HCT116 (cell line): ENCODE data around the gene MEIS2. TPM values are rescaled to one million over a fixed set of nuclear protein-coding genes. Genes with fewer than 3 reads are reported as not detected.

ENCODE experiments used
- ATAC-seq: fragments of 200-7000 bp; cut with Tn5 transposase; 2 replicates; pipeline ENCODE4 v1.9.1; 2020; ENCODE audit warnings: mild to moderate bottlenecking, moderate library complexity
- BruUV-seq: library from RNA; stranded (reverse); fragments of 400-500 nt; replicated peaks from 2 replicates; lab custom pipeline; 2021; lab: Mats Ljungman, UMichigan
- CTCF ChIA-PET: fragments of 300-600 bp; sonication (Branson Sonifier 250); formaldehyde crosslinking; loops from one replicate; lab custom pipeline; 2021; ENCODE audit warnings: antibody characterized with exemption; lab: Charles Lee
- POLR2A ChIA-PET: fragments of 300-600, 350-600 bp; sonication (Branson Sonifier 250); formaldehyde crosslinking; loops from one replicate; lab custom pipeline; 2021; ENCODE audit warnings: antibody characterized with exemption; lab: Charles Lee
- RAD21 ChIA-PET, 2 experiments: fragments of 300-600 bp; sonication (Branson Sonifier 250); formaldehyde crosslinking; loops; one replicate each; lab custom pipeline; 2023; ENCODE audit warnings: low total read pairs in 2 of 2; ENCODE audit not compliant: uncharacterized antibody in 2 of 2, unreplicated experiment in 2 of 2, low non-redundant PET in 1 of 2; lab: Charles Lee
- DNase-seq: peaks from one replicate; pipeline ENCODE4 v3.0.0-alpha.2; 2010; ENCODE audit warnings: low read depth, low spot score
- H2AFZ ChIP-seq: fragments of 200-600 bp; shearing (Covaris generic), sonication (generic); 2 replicates; pipeline ENCODE4 v1.6.1; 2017; ENCODE audit warnings: low read depth, mixed run types, mixed read lengths, antibody characterized with exemption, low read length; ENCODE audit not compliant: poor library complexity, severe bottlenecking
- H3K27ac ChIP-seq: 2 replicates; pipeline ENCODE4 v1.5.1; 2012; ENCODE audit warnings: low read depth, low read length
- H3K27me3 ChIP-seq: fragments of 200-600 bp; sonication (generic); 2 replicates; pipeline ENCODE4 v1.6.1; 2016; ENCODE audit warnings: mixed run types, low read length, mixed read lengths; ENCODE audit not compliant: insufficient read depth
- H3K36me3 ChIP-seq, 2 experiments: fragments of 200-500 bp in 1 of 2; fragments of 200-600 bp in 1 of 2; sonication (Bioruptor generic) in 1 of 2; sonication (generic) in 1 of 2; 2 replicates each; pipeline versions ENCODE4 v1.5.1 to v1.6.1; 2014 to 2016; ENCODE audit warnings: low read length in 2 of 2, inconsistent platforms in 1 of 2, mixed read lengths in 1 of 2, mixed run types in 1 of 2; ENCODE audit not compliant: insufficient read depth in 2 of 2, control insufficient read depth in 1 of 2
- H3K4me1 ChIP-seq, 2 experiments: fragments of 200-600 bp in 1 of 2; sonication (generic) in 1 of 2; 2 replicates each; pipeline versions ENCODE4 v1.5.1 to v1.6.1; 2012 to 2017; ENCODE audit warnings: low read length in 2 of 2, inconsistent platforms in 1 of 2, mild to moderate bottlenecking in 1 of 2, mixed read lengths in 1 of 2, mixed run types in 1 of 2, moderate library complexity in 1 of 2; ENCODE audit not compliant: insufficient read depth in 2 of 2, control insufficient read depth in 1 of 2
- H3K4me2 ChIP-seq: fragments of 200-600 bp; sonication (generic); 2 replicates; pipeline ENCODE4 v1.6.1; 2017; ENCODE audit warnings: mixed run types, low read length, mixed read lengths
- H3K4me3 ChIP-seq, 2 experiments: fragments of 200-600 bp in 1 of 2; sonication (generic) in 1 of 2; replicated peaks in 1 of 2; 2 replicates each; pipeline ENCODE4 v1.5.1; 2011 to 2016; ENCODE audit warnings: low read length in 2 of 2, control low read depth in 1 of 2, low read depth in 1 of 2, mild to moderate bottlenecking in 1 of 2, mixed read lengths in 1 of 2, mixed run types in 1 of 2
- H3K79me2 ChIP-seq: fragments of 200-600 bp; sonication (generic); 2 replicates; pipeline ENCODE4 v1.6.1; 2017; ENCODE audit warnings: mild to moderate bottlenecking, mixed run types, low read length, moderate library complexity, mixed read lengths; ENCODE audit not compliant: insufficient read depth
- H3K9ac ChIP-seq: fragments of 200-600 bp; sonication (generic); 2 replicates; pipeline ENCODE4 v1.6.1; 2016; ENCODE audit warnings: low read length, mixed read lengths
- H3K9me2 ChIP-seq: fragments of 200-600 bp; sonication (generic), shearing (Covaris generic); 2 replicates; pipeline ENCODE4 v1.6.1; 2017; ENCODE audit warnings: mixed run types, mild to moderate bottlenecking, moderate library complexity; ENCODE audit not compliant: insufficient read depth
- H3K9me3 ChIP-seq, 2 experiments: fragments of 200-500 bp in 1 of 2; fragments of 200-600 bp in 1 of 2; sonication (Bioruptor generic) in 1 of 2; sonication (generic) in 1 of 2; 2 replicates each; pipeline ENCODE4 v1.6.1; 2014 to 2017; ENCODE audit warnings: low read length in 2 of 2, mixed read lengths in 2 of 2, inconsistent platforms in 1 of 2, low read depth in 1 of 2, mild to moderate bottlenecking in 1 of 2, mixed run types in 1 of 2, moderate library complexity in 1 of 2; ENCODE audit not compliant: control insufficient read depth in 1 of 2, insufficient read depth in 1 of 2
- H4K20me1 ChIP-seq: fragments of 200-600 bp; sonication (generic), shearing (Covaris generic); 2 replicates; pipeline ENCODE4 v1.6.1; 2017; ENCODE audit warnings: mixed run types, mild to moderate bottlenecking, moderate library complexity; ENCODE audit not compliant: insufficient read depth
- ATF3 ChIP-seq: IDR thresholded peaks from 2 replicates; pipeline ENCODE4 v1.6.1; 2012
- CBX3 ChIP-seq: IDR thresholded peaks from 2 replicates; pipeline ENCODE4 v1.6.1; 2012; ENCODE audit warnings: low read depth
- CEBPB ChIP-seq: IDR thresholded peaks from 2 replicates; pipeline ENCODE4 v1.6.1; 2012; ENCODE audit warnings: low read depth
- CTCF ChIP-seq, 3 experiments: fragments of 200-600 bp in 1 of 3; sonication (generic) in 1 of 3; IDR thresholded peaks in 2 of 3; conservative IDR thresholded peaks in 1 of 3; 2 replicates each; pipeline ENCODE4 v1.5.1; 2012 to 2017; ENCODE audit warnings: low read depth in 2 of 3, low read length in 2 of 3, antibody characterized with exemption in 1 of 3, borderline replicate concordance in 1 of 3, control low read depth in 1 of 3, mild to moderate bottlenecking in 1 of 3, mixed read lengths in 1 of 3, mixed run types in 1 of 3, moderate library complexity in 1 of 3; ENCODE audit not compliant: insufficient read depth in 1 of 3
- ELF1 ChIP-seq: IDR thresholded peaks from 2 replicates; pipeline ENCODE4 v1.6.1; 2012; ENCODE audit warnings: low read depth, borderline replicate concordance
- EZH2phosphoT487 ChIP-seq: fragments of 200-600 bp; IDR thresholded peaks from 2 replicates; pipeline ENCODE4 v1.6.1; 2018; ENCODE audit warnings: antibody characterized with exemption, borderline replicate concordance
- FOSL1 ChIP-seq: IDR thresholded peaks from 2 replicates; pipeline ENCODE4 v1.6.1; 2012; ENCODE audit warnings: low read depth
- JUND ChIP-seq: IDR thresholded peaks from 2 replicates; pipeline ENCODE4 v1.6.1; 2012
- MAX ChIP-seq: IDR thresholded peaks from 2 replicates; pipeline ENCODE4 v1.6.1; 2012
- POLR2A ChIP-seq: IDR thresholded peaks from 2 replicates; pipeline ENCODE4 v1.7.0; 2011; ENCODE audit warnings: borderline replicate concordance; ENCODE audit not compliant: insufficient read depth, insufficient read length; ENCODE audit errors: extremely low read depth
- POLR2AphosphoS5 ChIP-seq: IDR thresholded peaks from 2 replicates; pipeline ENCODE4 v1.6.1; 2011; ENCODE audit warnings: mild to moderate bottlenecking, low read depth, low read length, moderate library complexity
- REST ChIP-seq: IDR thresholded peaks from 2 replicates; pipeline ENCODE4 v1.6.1; 2012; ENCODE audit warnings: low read depth
- SIN3A ChIP-seq: IDR thresholded peaks from 2 replicates; pipeline ENCODE4 v1.6.1; 2012; ENCODE audit warnings: low read depth
- SRF ChIP-seq: IDR thresholded peaks from 2 replicates; pipeline ENCODE4 v1.6.1; 2012; ENCODE audit warnings: low read depth
- YY1 ChIP-seq: IDR thresholded peaks from 2 replicates; pipeline ENCODE4 v1.6.1; 2011; ENCODE audit warnings: low read length, low read depth, moderate library complexity, mild to moderate bottlenecking; ENCODE audit not compliant: insufficient replicate concordance; ENCODE audit errors: extremely low read depth
- ZFX ChIP-seq: fragments of 450-650 bp; IDR thresholded peaks from 2 replicates; pipeline ENCODE4 v1.6.1; 2017
- intact Hi-C: fragments of 100-400 bp; cut with micrococcal nuclease; formaldehyde crosslinking; loops from 2 replicates; pipeline ENCODE4 v1.10.0; 2022
- total RNA-seq: library from RNA; stranded (reverse); gene quantifications from one replicate; pipeline ENCODE4 v1.2.1, GENCODE V29; 2021; ENCODE audit not compliant: unreplicated experiment

MEIS2 gene
- total RNA-seq, 1 experiment from 2014 or later = 11.5 TPM

GRCh38 chr15:37093480-37094332, 6.6 kb downstream of the MEIS2 start:
- Histone ChIP-seq H3K79me2 (no peaks in the 10 kb centered on the region; the same call in 1 of the 2 replicates), H3K4me1 (no peaks in the 10 kb centered on the region), H2AFZ (no peak overlapping the region), H3K4me2 (no peak overlapping the region), H3K27me3 (no peaks in the 10 kb centered on the region), H3K36me3 (peaks cover 5 to 11% of the 10 kb centered on the region in 2 experiments; a peak in 3 of 4 replicates), H4K20me1 (no peaks in the 10 kb centered on the region), H3K4me3 (no peak overlapping the region), H3K9me2 (no peaks in the 10 kb centered on the region), H3K9me3 (no peaks in the 10 kb centered on the region), H3K27ac (no peak overlapping the region), H3K9ac (no peak overlapping the region)
- ChIA-PET RAD21 (no interaction called here), CTCF (no interaction called here), POLR2A (no interaction called here)
- intact Hi-C loops = no loop called here
- DNase-seq = no peak
- TF ChIP-seq ELF1 (no peak), SIN3A (no peak), POLR2AphosphoS5 (no peak), CEBPB (no peak), YY1 (no peak), CTCF (IDR thresholded peaks at IDR 0.05 in 2 of 3, conservative IDR thresholded peaks at IDR 0.05 in 1 of 3; ENCODE audit: borderline replicate concordance in 1 of 3, insufficient read depth in 1 of 3, low read depth in 2 of 3, low read length in 2 of 3) (no peak), ZFX (no peak), EZH2phosphoT487 (no peak), SRF (no peak), REST (no peak), POLR2A (no peak), ATF3 (no peak), JUND (no peak), FOSL1 (no peak), CBX3 (no peak), MAX (no peak)
- no TSS peak for BruUV-seq
- ATAC-seq = no peak
